Cerebellar nuclear complex (tissue), 1 donor: ENCODE data around the gene GALK2.
"Not testable (repeated sequence)": the region's sequence is repeated elsewhere in the genome, so short reads cannot be mapped to it uniquely, and the experiment has no call there.

Source experiments
- DNase-seq, 2 experiments: peaks; one replicate each; lab custom pipeline; 2025; lab: John Stamatoyannopoulos, UW

The GALK2 gene

GRCh38 chr15:49223536-49224274, 53.7 kb downstream of the GALK2 start:
- DNase-seq, result no peak

- no peak for DNase-seq
These were observed 55.7 kb downstream of the GALK2 start for GRCh38 chr15:49225572-49226281.

GRCh38 chr15:49227602-49228001, 57.6 kb downstream of the GALK2 start:
- no peak for DNase-seq

- DNase-seq, result no peak
These were observed 59.9 kb downstream of the GALK2 start for GRCh38 chr15:49229922-49230321.

GRCh38 chr15:49232236-49232806, 62.3 kb downstream of the GALK2 start:
- DNase-seq, result no peak

- no peak for DNase-seq
These were observed 65.5 kb downstream of the GALK2 start for GRCh38 chr15:49235446-49236124.

GRCh38 chr15:49236869-49237268, 66.8 kb downstream of the GALK2 start:
- DNase-seq, result no peak

- no peak for DNase-seq
These were observed 68.3 kb downstream of the GALK2 start for GRCh38 chr15:49238342-49238741.

GRCh38 chr15:49239105-49239504, 69.1 kb downstream of the GALK2 start:
- no peak for DNase-seq

- no peak for DNase-seq
These were observed 72.8 kb downstream of the GALK2 start for GRCh38 chr15:49242820-49243219.

- DNase-seq, result no peak
These were observed 77.6 kb downstream of the GALK2 start for GRCh38 chr15:49247556-49248110.

GRCh38 chr15:49248291-49248690, 78.2 kb downstream of the GALK2 start:
- no peak for DNase-seq

GRCh38 chr15:49255966-49256759, 86.1 kb downstream of the GALK2 start:
- DNase-seq, result no peak

GRCh38 chr15:49265117-49265516, 95.1 kb downstream of the GALK2 start:
- DNase-seq, result not testable (repeated sequence)

- no peak for DNase-seq
These were observed 95.9 kb downstream of the GALK2 start for GRCh38 chr15:49265911-49266310.

GRCh38 chr15:49270541-49271421, 100.7 kb downstream of the GALK2 start:
- DNase-seq, result no peak

- DNase-seq, result no peak
These were observed 103.8 kb downstream of the GALK2 start for GRCh38 chr15:49273734-49274318.

- no peak for DNase-seq
These were observed 108.7 kb downstream of the GALK2 start for GRCh38 chr15:49278751-49279150.

GRCh38 chr15:49279521-49280456, 109.7 kb downstream of the GALK2 start:
- no peak for DNase-seq
